Right lobe of liver (tissue), 6 donors: ENCODE data around the gene GLB1L2. TPM values are rescaled to one million over a fixed set of nuclear protein-coding genes. Genes with fewer than 3 reads are reported as not detected.

ENCODE experiments used
- ATAC-seq, 4 donors: fragments of 200-7000 bp; cut with Tn5 transposase; one replicate each; pipeline ENCODE4 v1.9.1; 2020; ENCODE audit warnings: mild to moderate bottlenecking in 4 of 4, moderate library complexity in 4 of 4
- DNase-seq, 3 donors: peaks; one replicate each; pipeline ENCODE4 v3.0.0-alpha.2; 2020
- H3K27ac ChIP-seq, 3 donors: fragments of 200-600 bp; one replicate each; pipeline ENCODE4 v1.8.0; 2022
- H3K27me3 ChIP-seq, 2 donors: fragments of 200-600 bp; one replicate each; pipeline ENCODE4 v1.8.0; 2022
- H3K36me3 ChIP-seq, 4 donors: fragments of 200-600 bp; sonication (generic) in 1 of 4; one replicate each; pipeline versions ENCODE4 v1.5.1 to v1.8.0; 2017 to 2022; ENCODE audit warnings: control low read depth in 1 of 4
- H3K4me1 ChIP-seq, 4 donors: fragments of 200-600 bp; sonication (generic) in 1 of 4; one replicate each; pipeline versions ENCODE4 v1.5.1 to v1.8.0; 2017 to 2022; ENCODE audit warnings: control low read depth in 1 of 4
- H3K4me3 ChIP-seq, 3 donors: fragments of 200-600 bp; one replicate each; pipeline ENCODE4 v1.8.0; 2022
- H3K9me3 ChIP-seq, 4 donors: fragments of 200-600 bp; sonication (generic) in 1 of 4; one replicate each; pipeline versions ENCODE4 v1.5.1 to v1.8.0; 2017 to 2022; ENCODE audit warnings: control low read depth in 1 of 4
- POLR2A ChIP-seq: fragments of 450-650 bp; IDR thresholded peaks from one replicate; pipeline ENCODE4 v1.6.1; 2017; ENCODE audit warnings: antibody characterized with exemption, mild to moderate bottlenecking
- WGBS: methylation state at CpG from one replicate; pipeline ENCODE4 v1.1.6; 2018; ENCODE audit warnings: low coverage, low lambda C conversion rate; ENCODE audit not compliant: insufficient coverage; ENCODE audit errors: missing lambda C conversion rate; 5-methylcytosine and 5-hydroxymethylcytosine counted together
- intact Hi-C, 2 donors: fragments of 100-400 bp; cut with DNase I; formaldehyde crosslinking; loops; one replicate each; pipeline versions ENCODE4 v1.11.2 to v1.14.1; 2022
- total RNA-seq, 6 experiments: library from RNA; depleted of rRNA in 2 of 6; stranded (reverse); fragments of >200 nt in 2 of 6; fragmentation: NEBNext Ultra II Directional in 3 of 6; extraction: Animal tissue kit (Norgen Biotek cat#: 25700) in 3 of 6; gene quantifications; one replicate each; pipeline versions ENCODE4 v1.1.0 to v1.2.4, GENCODE V29; 2016 to 2023
- TF ChIP-seq, protein P1 (sequence below), 4 donors: fragments of 200-600 bp in 3 of 4; fragments of 450-650 bp in 1 of 4; IDR thresholded peaks; one replicate each; pipeline versions ENCODE4 v1.5.1 to v1.8.0; 2016 to 2022; ENCODE audit warnings: antibody characterized with exemption in 4 of 4, mild to moderate bottlenecking in 2 of 4
- donor health status: DM: no; HTN: yes; CAD: no.
- donor health status: DM: no; HTN: no; CAD: no.
- donor health status: DM: no; HTN: no; CAD: no.
- donor health status: DM: no; HTN: yes; CAD: no.
- donor health status: DM: no; HTN: yes; CAD: no.

Gene GLB1L2
- total RNA-seq, 6 experiments from 2014 or later: 0.12 to 0.68 (median 0.55) TPM

- Histone ChIP-seq H3K27me3 (no peaks in the 10 kb centered on the region), H3K9me3 (no peaks in the 10 kb centered on the region), H3K4me3 (no peak overlapping the region), H3K4me1 (peaks cover 0 to 6% (median 3%) of the 10 kb centered on the region in 4 donors), H3K36me3 (no peaks in the 10 kb centered on the region), H3K27ac (no peak overlapping the region)
- intact Hi-C loops: no loop called here
- no peak for TF ChIP-seq POLR2A
- TF ChIP-seq, protein P1, sequence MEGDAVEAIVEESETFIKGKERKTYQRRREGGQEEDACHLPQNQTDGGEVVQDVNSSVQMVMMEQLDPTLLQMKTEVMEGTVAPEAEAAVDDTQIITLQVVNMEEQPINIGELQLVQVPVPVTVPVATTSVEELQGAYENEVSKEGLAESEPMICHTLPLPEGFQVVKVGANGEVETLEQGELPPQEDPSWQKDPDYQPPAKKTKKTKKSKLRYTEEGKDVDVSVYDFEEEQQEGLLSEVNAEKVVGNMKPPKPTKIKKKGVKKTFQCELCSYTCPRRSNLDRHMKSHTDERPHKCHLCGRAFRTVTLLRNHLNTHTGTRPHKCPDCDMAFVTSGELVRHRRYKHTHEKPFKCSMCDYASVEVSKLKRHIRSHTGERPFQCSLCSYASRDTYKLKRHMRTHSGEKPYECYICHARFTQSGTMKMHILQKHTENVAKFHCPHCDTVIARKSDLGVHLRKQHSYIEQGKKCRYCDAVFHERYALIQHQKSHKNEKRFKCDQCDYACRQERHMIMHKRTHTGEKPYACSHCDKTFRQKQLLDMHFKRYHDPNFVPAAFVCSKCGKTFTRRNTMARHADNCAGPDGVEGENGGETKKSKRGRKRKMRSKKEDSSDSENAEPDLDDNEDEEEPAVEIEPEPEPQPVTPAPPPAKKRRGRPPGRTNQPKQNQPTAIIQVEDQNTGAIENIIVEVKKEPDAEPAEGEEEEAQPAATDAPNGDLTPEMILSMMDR (IDR thresholded peaks at IDR 0.05): no peak
- DNase-seq (no peak), ATAC-seq (no peak)
- 64% methylated on average over 2 of the region's 3 CpGs for WGBS
These were observed 2.2 kb downstream of the GLB1L2 start for GRCh38 chr11:134333946-134334345.

DNA sequence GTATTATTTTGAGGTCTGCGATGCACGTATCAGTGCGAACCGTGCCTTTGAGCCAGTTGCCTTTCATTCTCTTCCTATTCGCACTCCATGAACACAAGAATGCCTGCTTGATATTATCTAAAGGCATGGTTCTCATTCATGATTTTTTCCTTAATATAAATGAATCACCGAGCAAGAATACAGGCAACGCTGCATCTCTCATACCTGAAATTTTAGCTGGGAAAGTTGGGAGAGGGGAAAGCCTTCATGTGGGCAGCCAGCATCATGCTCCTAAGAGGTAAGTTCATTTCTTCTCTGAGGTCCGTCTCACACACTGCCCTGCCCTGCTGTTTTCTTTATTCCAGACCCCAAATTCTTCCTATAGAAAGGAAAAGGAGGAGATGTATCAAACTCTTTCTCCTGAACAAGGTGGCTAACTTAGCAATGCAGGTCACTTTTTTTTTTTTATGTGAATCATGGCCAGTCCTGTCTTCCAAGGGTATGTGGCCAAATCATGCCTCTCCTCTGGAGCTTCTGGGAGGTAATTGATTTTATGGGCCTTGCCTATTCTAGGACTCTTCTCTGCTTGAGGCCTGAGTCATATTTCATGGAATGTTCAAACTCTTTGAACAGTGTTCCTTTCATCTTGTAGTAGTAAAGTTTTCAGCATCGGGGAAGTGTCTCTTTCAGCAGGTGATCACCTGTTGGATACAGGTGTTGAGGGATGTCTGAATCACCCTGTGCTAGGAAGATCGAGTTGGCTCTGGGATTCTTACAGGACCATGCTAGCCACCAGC, 3.2 kb downstream of the GLB1L2 start:
- DNase-seq: no peak
- peaks cover 0 to 6% (median 3%) of the 10 kb centered on the region in 4 donors for H3K4me1 ChIP-seq
- no peaks in the 10 kb centered on the region for H3K9me3 ChIP-seq
- intact Hi-C loops: no loop called here
- no peak overlapping the region for H3K27ac ChIP-seq
- ATAC-seq: no peak
- no peaks in the 10 kb centered on the region for H3K27me3 ChIP-seq
- no peak for TF ChIP-seq POLR2A
- H3K36me3 ChIP-seq: no peaks in the 10 kb centered on the region
- H3K4me3 ChIP-seq: no peak overlapping the region
- WGBS: 80% methylated on average over 9 of the region's 10 CpGs

DNA sequence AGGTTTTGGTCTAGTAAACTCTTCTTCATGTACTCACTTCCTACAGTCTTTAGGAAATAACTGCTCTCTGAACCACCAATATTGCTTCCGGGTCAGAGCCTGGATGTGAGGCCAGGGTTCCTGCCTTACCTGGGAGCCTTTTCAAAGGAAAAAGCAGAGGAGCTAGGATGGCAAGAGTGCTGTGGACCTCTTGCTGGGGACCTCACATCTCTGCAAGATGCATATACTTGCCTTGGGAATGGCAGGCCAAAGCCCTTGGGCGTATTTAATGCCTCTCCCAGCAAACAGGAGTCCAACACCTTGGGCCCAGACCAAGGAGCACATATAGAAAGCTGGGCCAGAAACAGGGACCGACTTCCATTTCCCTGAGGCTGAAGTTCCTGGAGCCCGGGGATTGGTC, 5.3 kb downstream of the GLB1L2 start:
- DNase-seq: no peak
- Histone ChIP-seq H3K4me1 (no peaks in the 10 kb centered on the region), H3K27ac (no peak overlapping the region), H3K4me3 (no peak overlapping the region), H3K36me3 (no peaks in the 10 kb centered on the region), H3K9me3 (no peaks in the 10 kb centered on the region), H3K27me3 (no peaks in the 10 kb centered on the region)
- TF ChIP-seq, protein P1 (IDR thresholded peaks at IDR 0.05): no peak
- no peak for TF ChIP-seq POLR2A
- intact Hi-C loops: no loop called here
- no peak for ATAC-seq
- WGBS: 100% methylated on average over 2 of the region's 4 CpGs

DNA sequence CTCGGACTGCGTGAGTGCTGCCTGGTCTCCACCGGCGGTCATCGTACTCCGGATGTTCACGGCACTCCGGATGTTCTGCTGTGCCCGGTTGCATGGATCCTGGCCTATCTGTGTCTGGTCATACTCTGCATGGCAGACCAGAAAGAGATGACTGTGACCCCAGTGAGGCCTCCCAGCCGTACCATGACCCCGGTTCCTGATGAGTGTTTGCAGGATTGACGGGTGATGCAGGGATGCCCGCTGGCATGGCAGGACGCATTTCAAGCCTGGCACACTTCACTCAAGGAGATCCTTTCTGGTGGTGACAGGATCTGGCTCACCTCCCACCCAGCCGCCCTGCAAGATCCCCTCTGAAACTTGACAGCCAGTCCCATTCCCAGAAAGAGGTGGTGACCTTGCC, 6.3 kb downstream of the GLB1L2 start:
- DNase-seq: no peak
- no peak for ATAC-seq
- H3K27me3 ChIP-seq: no peaks in the 10 kb centered on the region
- H3K4me3 ChIP-seq: no peak overlapping the region
- TF ChIP-seq, protein P1 (IDR thresholded peaks at IDR 0.05): no peak
- no peak for TF ChIP-seq POLR2A
- no peak overlapping the region for H3K27ac ChIP-seq
- intact Hi-C loops: no loop called here
- 20% methylated on average over 1 of the region's 15 CpGs for WGBS
- H3K36me3 ChIP-seq: no peaks in the 10 kb centered on the region
- no peaks in the 10 kb centered on the region for H3K9me3 ChIP-seq
- no peaks in the 10 kb centered on the region for H3K4me1 ChIP-seq

GRCh38 chr11:134338654-134339053, 6.9 kb downstream of the GLB1L2 start:
- ATAC-seq: no peak
- intact Hi-C loops: no loop called here
- no peaks in the 10 kb centered on the region for H3K9me3 ChIP-seq
- no peak for DNase-seq
- H3K27me3 ChIP-seq: no peaks in the 10 kb centered on the region
- H3K27ac ChIP-seq: no peak overlapping the region
- TF ChIP-seq, protein P1 (IDR thresholded peaks at IDR 0.05): no peak
- no peak for TF ChIP-seq POLR2A
- no peaks in the 10 kb centered on the region for H3K36me3 ChIP-seq
- 81% methylated on average over 7 of the region's 7 CpGs for WGBS
- no peaks in the 10 kb centered on the region for H3K4me1 ChIP-seq
- H3K4me3 ChIP-seq: no peak overlapping the region
